GM19043 (cell line): ENCODE data around the gene UGT2B7.
A peak's percentile ranks its signal among the peaks of the same experiment; 100 is the strongest.
"Not testable (repeated sequence)": the region's sequence is repeated elsewhere in the genome, so short reads cannot be mapped to it uniquely, and the experiment has no call there.

Experiments used
- ATAC-seq: cut with Tn5 transposase; IDR thresholded peaks from one replicate; pipeline ENCODE4 v1.9.1; 2021; ENCODE audit warnings: low read depth; ENCODE audit not compliant: unreplicated experiment

UGT2B7 gene

GRCh38 chr4:69096111-69096656 is at the start of gene UGT2B7:
UGT2B7 (plus strand) TSS chr4:69096474; CDS start chr4:69096521, 47 bp downstream.
- no peak for ATAC-seq

- no peak for ATAC-seq
Measured at GRCh38 chr4:69049860-69050259, 46.4 kb upstream of the UGT2B7 start.

GRCh38 chr4:69050853-69051575 is 45.3 kb upstream of the UGT2B7 start:
- ATAC-seq = not testable (repeated sequence)

GRCh38 chr4:69051576-69051943 is 44.7 kb upstream of the UGT2B7 start:
- no peak for ATAC-seq

GRCh38 chr4:69053309-69053885 is 42.9 kb upstream of the UGT2B7 start:
- ATAC-seq = not testable (repeated sequence)

- not testable (repeated sequence) for ATAC-seq
Measured at GRCh38 chr4:69054033-69054432, 42.2 kb upstream of the UGT2B7 start.

- peak; percentile 29 for ATAC-seq
Measured at GRCh38 chr4:69054578-69055200, 41.6 kb upstream of the UGT2B7 start.

- ATAC-seq = no peak
Measured at GRCh38 chr4:69056150-69056549, 40.1 kb upstream of the UGT2B7 start.

GRCh38 chr4:69056921-69057550 is 39.2 kb upstream of the UGT2B7 start:
- no peak for ATAC-seq

- ATAC-seq = peak; percentile 79
Measured at GRCh38 chr4:69057620-69058409, 38.5 kb upstream of the UGT2B7 start.

GRCh38 chr4:69058410-69059059 is 37.7 kb upstream of the UGT2B7 start:
- ATAC-seq = peak; percentile 13

GRCh38 chr4:69060651-69061308 is 35.5 kb upstream of the UGT2B7 start:
- no peak for ATAC-seq

GRCh38 chr4:69064391-69064790 is 31.9 kb upstream of the UGT2B7 start:
- no peak for ATAC-seq

GRCh38 chr4:69066945-69067344 is 29.3 kb upstream of the UGT2B7 start:
- ATAC-seq = no peak

GRCh38 chr4:69069085-69069484 is 27.2 kb upstream of the UGT2B7 start:
- ATAC-seq = no peak

- no peak for ATAC-seq
Measured at GRCh38 chr4:69070590-69070989, 25.7 kb upstream of the UGT2B7 start.

GRCh38 chr4:69071286-69071685 is 25.0 kb upstream of the UGT2B7 start:
- no peak for ATAC-seq

GRCh38 chr4:69073375-69073774 is 22.9 kb upstream of the UGT2B7 start:
- no peak for ATAC-seq

GRCh38 chr4:69075061-69075792 is 21.0 kb upstream of the UGT2B7 start:
- no peak for ATAC-seq
